Activated naive CD8-positive, alpha-beta T cell (primary cell): ENCODE measurements around the gene FBXW10.
"Not testable (repeated sequence)": the region's sequence is repeated elsewhere in the genome, so short reads cannot be mapped to it uniquely, and the experiment has no call there.

ENCODE experiments used
- H3K27ac Mint-ChIP-seq: one replicate; pipeline ENCODE4 v1.8.0; 2021; ENCODE audit warnings: mixed read lengths
- H3K27me3 Mint-ChIP-seq: one replicate; pipeline ENCODE4 v1.8.0; 2021; ENCODE audit warnings: mixed read lengths
- H3K36me3 Mint-ChIP-seq: one replicate; pipeline ENCODE4 v1.8.0; 2021; ENCODE audit warnings: mixed read lengths
- H3K4me1 Mint-ChIP-seq: one replicate; pipeline ENCODE4 v1.8.0; 2021; ENCODE audit warnings: low read depth, mixed read lengths
- H3K4me3 Mint-ChIP-seq: one replicate; pipeline ENCODE4 v1.8.0; 2021; ENCODE audit warnings: mild to moderate bottlenecking, mixed read lengths
- H3K9me3 Mint-ChIP-seq: one replicate; pipeline ENCODE4 v1.8.0; 2021; ENCODE audit warnings: low read depth, mixed read lengths

The FBXW10 gene

DNA sequence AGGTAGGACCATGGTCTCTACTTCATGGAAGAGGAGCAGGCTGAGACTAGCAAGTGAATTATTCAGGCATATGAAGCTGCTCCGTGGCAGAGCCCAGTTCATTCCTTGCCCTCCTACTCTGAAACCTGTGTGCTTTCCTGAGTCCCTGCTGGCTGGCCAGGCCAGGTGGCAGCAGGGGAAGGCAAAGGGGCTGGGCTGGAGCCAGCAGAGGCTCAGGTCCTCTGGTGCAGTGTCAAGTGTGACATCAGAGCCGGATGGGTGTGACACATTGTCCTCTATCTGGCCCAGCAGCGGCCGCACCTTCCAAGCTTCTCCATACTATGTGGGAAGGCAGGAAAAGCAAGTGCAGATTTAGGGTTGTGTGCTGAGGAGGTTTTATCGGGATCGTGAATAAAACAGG lies 2.6 kb upstream of the FBXW10 start:
- not testable (repeated sequence) for H3K4me1 Mint-ChIP-seq, H3K9me3 Mint-ChIP-seq, H3K27me3 Mint-ChIP-seq, H3K36me3 Mint-ChIP-seq, H3K27ac Mint-ChIP-seq, H3K4me3 Mint-ChIP-seq

DNA sequence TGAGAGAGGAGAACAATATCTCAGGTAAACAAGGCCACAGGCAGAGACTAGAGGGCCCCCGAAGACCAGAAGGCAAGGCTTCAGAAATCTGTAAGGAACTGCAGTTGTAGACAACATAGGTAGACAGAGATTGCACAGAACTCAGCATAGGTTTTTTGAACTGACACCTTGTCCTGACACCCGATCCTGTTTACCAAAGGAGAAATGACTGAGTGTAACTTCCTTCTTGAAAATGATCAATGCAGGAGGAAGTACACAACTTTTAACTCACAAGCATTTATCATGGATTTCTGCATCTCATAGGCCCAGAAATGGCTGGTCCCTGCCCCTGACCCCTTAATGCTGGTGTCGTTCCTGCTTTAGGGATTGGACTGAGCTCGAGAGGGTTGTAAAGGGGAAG lies 872 bp downstream of the FBXW10 start:
- not testable (repeated sequence) for H3K27ac Mint-ChIP-seq, H3K27me3 Mint-ChIP-seq, H3K36me3 Mint-ChIP-seq, H3K9me3 Mint-ChIP-seq, H3K4me1 Mint-ChIP-seq, H3K4me3 Mint-ChIP-seq

GRCh38 chr17:18746551-18746950 lies 2.7 kb downstream of the FBXW10 start:
- not testable (repeated sequence) for H3K9me3 Mint-ChIP-seq, H3K4me3 Mint-ChIP-seq, H3K4me1 Mint-ChIP-seq, H3K27ac Mint-ChIP-seq, H3K27me3 Mint-ChIP-seq, H3K36me3 Mint-ChIP-seq

DNA sequence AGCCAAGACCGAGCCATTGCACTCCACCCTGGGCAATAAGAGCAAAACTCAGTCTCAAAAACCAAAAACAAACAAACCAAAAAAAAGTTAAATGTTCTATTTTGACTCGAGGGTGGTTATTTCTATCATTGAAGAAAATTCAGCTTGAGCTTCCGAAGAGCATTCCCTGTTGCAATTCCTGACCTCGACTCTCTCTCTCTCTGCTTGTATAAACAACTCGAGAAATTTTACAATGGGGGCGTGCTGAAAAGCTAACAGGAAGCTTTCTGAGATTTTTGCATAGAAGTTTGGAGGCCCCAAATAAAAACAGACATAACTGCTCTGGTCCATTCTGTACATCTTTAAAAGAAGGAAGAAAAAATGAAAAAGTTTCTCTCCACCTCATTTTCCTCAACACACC lies 3.6 kb downstream of the FBXW10 start:
- not testable (repeated sequence) for H3K27me3 Mint-ChIP-seq, H3K4me1 Mint-ChIP-seq

GRCh38 chr17:18750242-18750641 lies 6.4 kb downstream of the FBXW10 start:
- not testable (repeated sequence) for H3K27ac Mint-ChIP-seq, H3K4me3 Mint-ChIP-seq, H3K36me3 Mint-ChIP-seq, H3K9me3 Mint-ChIP-seq, H3K4me1 Mint-ChIP-seq, H3K27me3 Mint-ChIP-seq

More for the DNA sequence above, 3.6 kb downstream of the FBXW10 start:
- H3K4me3 Mint-ChIP-seq, H3K9me3 Mint-ChIP-seq, H3K36me3 Mint-ChIP-seq, H3K27ac Mint-ChIP-seq: not testable (repeated sequence)

GRCh38 chr17:18753829-18754409 lies 10.1 kb downstream of the FBXW10 start:
- not testable (repeated sequence) for H3K27ac Mint-ChIP-seq, H3K27me3 Mint-ChIP-seq, H3K4me1 Mint-ChIP-seq, H3K4me3 Mint-ChIP-seq, H3K36me3 Mint-ChIP-seq, H3K9me3 Mint-ChIP-seq

- not testable (repeated sequence) for H3K4me1 Mint-ChIP-seq, H3K36me3 Mint-ChIP-seq
Measured at GRCh38 chr17:18755969-18756368, 12.1 kb downstream of the FBXW10 start.

DNA sequence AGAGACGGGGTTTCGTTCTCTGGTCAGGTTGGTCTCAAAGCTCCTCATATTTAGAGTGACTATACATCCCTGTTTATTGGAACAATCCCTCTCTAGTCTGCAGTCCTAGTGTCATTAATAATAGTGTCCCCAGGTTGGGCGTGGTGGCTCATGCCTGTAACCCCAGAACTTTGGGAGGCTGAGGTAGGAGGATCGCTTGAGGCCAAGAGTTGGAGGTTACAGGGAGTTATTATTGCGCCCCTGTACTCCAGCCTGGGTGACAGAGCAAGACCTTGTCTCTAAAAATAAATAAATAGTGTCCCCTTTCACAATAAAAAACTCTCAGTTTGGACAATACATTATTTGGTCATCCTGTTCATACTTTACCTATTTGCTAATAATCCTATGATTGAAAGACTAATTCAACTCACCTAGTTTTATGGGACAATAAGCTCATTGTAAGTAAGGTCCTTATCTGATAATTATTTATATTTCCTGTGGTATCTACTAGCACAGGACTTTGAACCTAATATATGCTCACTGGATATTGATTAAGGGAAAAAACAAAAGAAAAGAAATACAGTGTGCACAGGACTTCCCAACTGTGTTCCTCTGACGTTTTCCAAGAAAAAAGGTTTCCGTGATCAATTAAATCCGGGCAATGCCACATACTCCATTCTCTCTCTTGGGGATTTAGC lies 13.7 kb downstream of the FBXW10 start:
- not testable (repeated sequence) for H3K4me1 Mint-ChIP-seq, H3K4me3 Mint-ChIP-seq, H3K9me3 Mint-ChIP-seq, H3K36me3 Mint-ChIP-seq, H3K27me3 Mint-ChIP-seq, H3K27ac Mint-ChIP-seq

More at GRCh38 chr17:18755969-18756368, 12.1 kb downstream of the FBXW10 start:
- H3K27ac Mint-ChIP-seq, H3K4me3 Mint-ChIP-seq, H3K9me3 Mint-ChIP-seq, H3K27me3 Mint-ChIP-seq: not testable (repeated sequence)

- not testable (repeated sequence) for H3K4me1 Mint-ChIP-seq, H3K27me3 Mint-ChIP-seq, H3K9me3 Mint-ChIP-seq, H3K27ac Mint-ChIP-seq, H3K4me3 Mint-ChIP-seq, H3K36me3 Mint-ChIP-seq
Measured at GRCh38 chr17:18758344-18758743, 14.5 kb downstream of the FBXW10 start.

GRCh38 chr17:18760221-18760620 lies 16.4 kb downstream of the FBXW10 start:
- H3K36me3 Mint-ChIP-seq, H3K4me1 Mint-ChIP-seq, H3K9me3 Mint-ChIP-seq, H3K27me3 Mint-ChIP-seq, H3K4me3 Mint-ChIP-seq, H3K27ac Mint-ChIP-seq: not testable (repeated sequence)

GRCh38 chr17:18770572-18770971 lies 26.7 kb downstream of the FBXW10 start:
- H3K9me3 Mint-ChIP-seq, H3K27ac Mint-ChIP-seq, H3K27me3 Mint-ChIP-seq, H3K36me3 Mint-ChIP-seq, H3K4me1 Mint-ChIP-seq, H3K4me3 Mint-ChIP-seq: not testable (repeated sequence)

DNA sequence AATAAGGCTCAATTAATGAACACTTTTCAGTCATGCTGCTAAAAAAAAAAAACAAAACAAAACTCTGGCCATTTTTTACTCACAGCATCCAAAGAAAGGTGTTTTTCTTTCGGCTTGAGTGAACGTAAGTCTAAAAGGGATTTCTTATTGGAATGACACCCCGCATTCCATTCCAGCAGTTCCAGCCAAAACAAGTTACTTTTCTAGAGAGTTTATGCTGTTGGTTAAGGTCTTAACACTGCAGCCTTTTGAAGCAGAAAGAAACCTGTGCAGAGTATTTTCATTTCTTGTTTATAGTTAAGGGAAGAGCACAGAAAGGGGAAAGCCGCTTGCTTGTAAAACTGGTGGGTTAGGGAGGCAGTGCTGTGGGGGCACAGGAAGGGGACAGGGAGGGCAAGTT lies 27.2 kb downstream of the FBXW10 start:
- H3K27me3 Mint-ChIP-seq, H3K4me3 Mint-ChIP-seq, H3K36me3 Mint-ChIP-seq, H3K27ac Mint-ChIP-seq, H3K4me1 Mint-ChIP-seq, H3K9me3 Mint-ChIP-seq: not testable (repeated sequence)

DNA sequence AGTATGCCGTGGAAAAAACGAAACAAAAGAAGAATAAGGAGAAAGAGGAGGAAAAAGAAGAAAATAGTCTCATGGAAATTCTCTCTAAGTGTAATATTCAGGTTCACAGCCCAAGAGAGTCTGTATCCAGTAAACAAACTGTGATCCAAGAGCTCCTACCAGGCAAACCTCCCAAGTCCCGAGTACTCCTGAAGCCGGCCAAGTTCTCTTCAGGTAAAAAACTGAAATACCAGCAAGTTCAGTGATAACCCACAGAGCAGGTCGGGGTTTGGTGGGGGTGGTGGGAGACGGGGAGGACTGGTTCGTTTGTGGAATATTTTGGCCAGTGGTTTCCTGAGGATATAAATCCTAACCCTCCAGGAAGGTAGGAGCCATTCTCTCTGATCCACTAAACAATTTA lies 28.6 kb downstream of the FBXW10 start:
- no peaks in the 10 kb centered on the region for H3K27me3 Mint-ChIP-seq
- peaks cover 8% of the 10 kb centered on the region for H3K4me1 Mint-ChIP-seq
- H3K27ac Mint-ChIP-seq = no peak overlapping the region
- H3K36me3 Mint-ChIP-seq = peaks cover 3% of the 10 kb centered on the region
- no peak overlapping the region for H3K4me3 Mint-ChIP-seq
- no peaks in the 10 kb centered on the region for H3K9me3 Mint-ChIP-seq

GRCh38 chr17:18780991-18781718 lies 37.3 kb downstream of the FBXW10 start, which contains the start of gene TVP23B:
Gene TVP23B (plus strand): TSS chr17:18781183. CDS start chr17:18781294, 111 bp downstream.
- Mint-ChIP-seq H3K4me1 (peaks cover 25% of the 10 kb centered on the region), H3K27ac (peak within 1 kb of the TSS; percentile 89), H3K4me3 (peak within 1 kb of the TSS; percentile 87)
- H3K27me3 Mint-ChIP-seq, H3K36me3 Mint-ChIP-seq, H3K9me3 Mint-ChIP-seq: not testable (repeated sequence)

DNA sequence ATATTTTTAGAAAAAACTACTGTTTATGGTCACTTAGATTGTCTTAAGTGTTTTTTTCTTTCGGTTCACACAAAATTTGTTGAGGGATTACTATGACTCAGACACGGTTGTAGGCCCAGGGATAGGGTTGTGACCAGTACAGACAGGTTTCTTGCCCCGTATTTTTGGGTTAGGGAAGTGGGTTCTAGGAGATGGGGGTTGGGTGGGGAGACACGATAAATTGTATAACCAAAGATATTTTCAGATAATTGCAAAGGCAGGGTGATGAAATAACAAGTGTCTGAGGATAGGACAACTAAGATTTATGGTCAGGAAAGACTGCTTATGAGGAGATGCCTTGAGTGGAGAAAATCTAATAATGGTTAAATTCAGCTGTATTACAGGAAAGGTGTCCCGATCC lies 38.0 kb downstream of the FBXW10 start:
- Mint-ChIP-seq H3K4me1 (peaks cover 27% of the 10 kb centered on the region), H3K4me3 (peak overlapping the region; percentile 83)
- not testable (repeated sequence) for H3K27ac Mint-ChIP-seq, H3K9me3 Mint-ChIP-seq, H3K36me3 Mint-ChIP-seq, H3K27me3 Mint-ChIP-seq

DNA sequence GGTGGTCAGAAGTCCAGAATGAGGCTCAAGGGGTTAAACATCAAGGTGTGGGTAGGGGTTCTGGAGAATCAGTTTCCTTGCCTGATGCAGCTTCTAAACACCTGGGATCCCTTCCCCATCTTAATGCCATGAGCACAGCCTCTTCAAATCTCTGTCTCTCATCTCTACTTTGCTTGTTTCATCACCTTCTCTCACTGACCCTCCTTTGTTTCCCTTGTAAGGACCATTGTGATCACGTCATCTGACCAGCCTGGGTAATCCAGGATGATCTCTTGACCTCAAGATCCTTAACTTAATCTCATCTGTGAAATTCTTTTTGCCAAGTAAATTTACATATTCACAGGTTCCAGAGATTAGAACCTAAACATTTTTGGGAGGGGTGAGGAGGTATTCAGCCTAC lies 42.1 kb downstream of the FBXW10 start:
- peaks cover 39% of the 10 kb centered on the region for H3K4me1 Mint-ChIP-seq
- not testable (repeated sequence) for H3K36me3 Mint-ChIP-seq, H3K4me3 Mint-ChIP-seq, H3K27me3 Mint-ChIP-seq, H3K27ac Mint-ChIP-seq, H3K9me3 Mint-ChIP-seq
